Body of pancreas (tissue), 4 donors: Measurements from ENCODE around the gene COL23A1. TPM values are rescaled to one million over a fixed set of nuclear protein-coding genes. Genes with fewer than 3 reads are reported as not detected.

Experiments
- ATAC-seq: fragments of 150-250 bp; one replicate; pipeline ENCODE4 v1.9.1; 2016
- DNase-seq, 4 donors: peaks; one replicate each; pipeline ENCODE4 v3.0.0-alpha.2; 2019
- H3K27ac ChIP-seq, 4 donors: fragments of 200-600 bp; sonication (generic); 1 replicate in 3 of 4; 2 replicates in 1 of 4; pipeline versions ENCODE4 v1.5.1 to v1.6.1; 2016 to 2019; ENCODE audit warnings: mild to moderate bottlenecking in 1 of 4, mixed read lengths in 1 of 4, moderate library complexity in 1 of 4
- H3K27me3 ChIP-seq, 2 donors: fragments of 200-600 bp; sonication (generic); one replicate each; pipeline ENCODE4 v1.6.0; 2016; ENCODE audit warnings: mild to moderate bottlenecking in 1 of 2
- H3K36me3 ChIP-seq, 2 donors: fragments of 200-600 bp; sonication (generic); replicated peaks in 1 of 2; 2 replicates each; pipeline ENCODE4 v1.5.1; 2016; ENCODE audit warnings: low read depth in 2 of 2; ENCODE audit not compliant: insufficient read depth in 1 of 2
- H3K4me1 ChIP-seq: fragments of 200-600 bp; sonication (generic); one replicate; pipeline ENCODE4 v1.6.0; 2016
- H3K4me3 ChIP-seq, 2 donors: fragments of 200-600 bp; sonication (generic); 1 replicate in 1 of 2; 2 replicates in 1 of 2; pipeline ENCODE4 v1.5.1; 2016 to 2019
- H3K9me3 ChIP-seq, 3 donors: fragments of 200-600 bp; sonication (generic); 1 replicate in 2 of 3; 2 replicates in 1 of 3; pipeline ENCODE4 v1.5.1; 2016
- CTCF ChIP-seq, 7 experiments: fragments of 450-650 bp in 4 of 7; fragments of 200-600 bp in 3 of 7; sonication (generic) in 3 of 7; IDR thresholded peaks; one replicate each; pipeline ENCODE4 v1.5.1; 2016 to 2019; ENCODE audit warnings: antibody characterized with exemption in 7 of 7
- POLR2A ChIP-seq, 3 donors: fragments of 450-650 bp; IDR thresholded peaks; one replicate each; pipeline ENCODE4 v1.6.1; 2016; ENCODE audit warnings: antibody characterized with exemption in 3 of 3, mild to moderate bottlenecking in 2 of 3
- WGBS, 2 donors: methylation state at CpG; one replicate each; pipeline ENCODE4 v1.1.5; 2017; 5-methylcytosine and 5-hydroxymethylcytosine counted together
- intact Hi-C: fragments of 100-400 bp; cut with DNase I; formaldehyde crosslinking; loops from one replicate; pipeline ENCODE4 v1.15.1; 2023
- total RNA-seq, 2 donors: library from RNA; depleted of rRNA; stranded (reverse); fragments of >200 nt; gene quantifications; one replicate each; pipeline ENCODE4 v1.1.0, GENCODE V29; 2016

COL23A1 gene
- not detected for total RNA-seq

- peak; percentile 29 for ATAC-seq
- WGBS, 2 donors, result 1 to 7% methylated on average over 11 to 61 of the region's 78 CpGs
- Histone ChIP-seq H3K4me1 (peaks cover 14% of the 10 kb centered on the region), H3K9me3 (peaks cover 0 to 5% (median 0%) of the 10 kb centered on the region in 3 donors), H3K27ac (no peak within 1 kb of the TSS), H3K36me3 (no peaks in the 10 kb centered on the region), H3K4me3 (no peak within 1 kb of the TSS), H3K27me3 (peaks cover 0 to 11% of the 10 kb centered on the region in 2 donors)
- peak in 2 of 4 donors; percentile 34 to 35 for DNase-seq
- intact Hi-C loops, result no loop called here
- TF ChIP-seq POLR2A (IDR thresholded peaks at IDR 0.05) (no peak), CTCF (IDR thresholded peaks at IDR 0.05) (peak in 6 of 7 experiments; percentile 19 to 57 (median 41))
Measured at GRCh38 chr5:178590141-178590923, at the start of gene COL23A1. Gene COL23A1, minus strand, starts transcription at chr5:178590393.

GRCh38 chr5:178637356-178638074 lies 47.3 kb upstream of the COL23A1 start:
- DNase-seq (no peak), ATAC-seq (no peak)
- Histone ChIP-seq H3K27me3 (no peaks in the 10 kb centered on the region), H3K27ac (no peak overlapping the region), H3K4me1 (no peaks in the 10 kb centered on the region), H3K4me3 (no peak overlapping the region), H3K36me3 (no peaks in the 10 kb centered on the region), H3K9me3 (peaks cover 0 to 9% (median 0%) of the 10 kb centered on the region in 3 donors)
- intact Hi-C loops, result no loop called here
- no peak for TF ChIP-seq POLR2A (IDR thresholded peaks at IDR 0.05)
- no peak for TF ChIP-seq CTCF (IDR thresholded peaks at IDR 0.05)
- 58 to 67% methylated on average over 9 of the region's 9 CpGs for WGBS, 2 donors

- Histone ChIP-seq H3K4me3 (no peak overlapping the region), H3K9me3 (no peaks in the 10 kb centered on the region), H3K27ac (no peak overlapping the region), H3K36me3 (no peaks in the 10 kb centered on the region), H3K4me1 (peaks cover 4% of the 10 kb centered on the region), H3K27me3 (no peaks in the 10 kb centered on the region)
- intact Hi-C loops, result no loop called here
- DNase-seq, result no peak
- no peak for ATAC-seq
- WGBS, 2 donors, result 41 to 52% methylated on average over 4 of the region's 4 CpGs
- TF ChIP-seq POLR2A (IDR thresholded peaks at IDR 0.05), result no peak
- TF ChIP-seq CTCF (IDR thresholded peaks at IDR 0.05), result no peak
Measured at GRCh38 chr5:178632285-178632684, 42.1 kb upstream of the COL23A1 start.

- intact Hi-C loops, result no loop called here
- Histone ChIP-seq H3K27me3 (no peaks in the 10 kb centered on the region), H3K27ac (no peak overlapping the region), H3K9me3 (no peaks in the 10 kb centered on the region), H3K36me3 (no peaks in the 10 kb centered on the region), H3K4me1 (peaks cover 5% of the 10 kb centered on the region), H3K4me3 (no peak overlapping the region)
- no peak for ATAC-seq
- DNase-seq, result no peak
- 0 to 26% methylated on average over 2 of the region's 2 CpGs for WGBS, 2 donors
- TF ChIP-seq CTCF (IDR thresholded peaks at IDR 0.05), result no peak
- no peak for TF ChIP-seq POLR2A (IDR thresholded peaks at IDR 0.05)
Measured at GRCh38 chr5:178630951-178631350, 40.8 kb upstream of the COL23A1 start.
